Panc1 (cell line): Measurements from ENCODE around the gene PIGV. TPM values are rescaled to one million over a fixed set of nuclear protein-coding genes. Genes with fewer than 3 reads are reported as not detected.

Experiments used
- ATAC-seq: fragments of 200-7000 bp; cut with Tn5 transposase; 2 replicates; pipeline ENCODE4 v1.9.1; 2020; ENCODE audit warnings: mild to moderate bottlenecking, moderate library complexity
- BruUV-seq: library from RNA; stranded (reverse); fragments of 400-500 nt; replicated peaks from 2 replicates; lab custom pipeline; 2021; lab: Mats Ljungman, UMichigan
- CTCF ChIA-PET: fragments of 300-600 bp; sonication (Branson Sonifier 250); formaldehyde crosslinking; loops from one replicate; lab custom pipeline; 2022; ENCODE audit warnings: antibody characterized with exemption; lab: Charles Lee
- POLR2A ChIA-PET: fragments of 300-600 bp; sonication (Branson Sonifier 250); formaldehyde crosslinking; loops from one replicate; lab custom pipeline; 2022; ENCODE audit warnings: antibody characterized with exemption; lab: Charles Lee
- DNase-seq: peaks from one replicate; pipeline ENCODE4 v3.0.0-alpha.2; 2010; ENCODE audit warnings: low read depth, low spot score
- H3K27ac ChIP-seq: 2 replicates; pipeline ENCODE4 v1.5.1; 2011; ENCODE audit warnings: mild to moderate bottlenecking, low read length, inconsistent platforms
- H3K27me3 ChIP-seq: fragments of 200-500 bp; sonication (Bioruptor generic); 2 replicates; pipeline ENCODE4 v1.6.0; 2014; ENCODE audit warnings: low read length, inconsistent platforms; ENCODE audit not compliant: control insufficient read depth, insufficient read depth
- H3K36me3 ChIP-seq: fragments of 200-500 bp; sonication (Bioruptor generic); 2 replicates; pipeline ENCODE4 v1.5.1; 2014; ENCODE audit warnings: inconsistent platforms, mild to moderate bottlenecking, low read length, moderate library complexity; ENCODE audit not compliant: control insufficient read depth, insufficient read depth
- H3K4me1 ChIP-seq: 2 replicates; pipeline ENCODE4 v1.5.1; 2011; ENCODE audit warnings: inconsistent platforms, mild to moderate bottlenecking, low read length, moderate library complexity; ENCODE audit not compliant: control insufficient read depth, insufficient read depth
- H3K4me3 ChIP-seq, 2 experiments: 2 replicates each; pipeline ENCODE4 v1.5.1; 2011 to 2012; ENCODE audit warnings: low read depth in 2 of 2, low read length in 2 of 2, mild to moderate bottlenecking in 2 of 2, inconsistent platforms in 1 of 2, moderate library complexity in 1 of 2
- H3K9me3 ChIP-seq: fragments of 200-500 bp; sonication (Bioruptor generic); 2 replicates; pipeline ENCODE4 v1.5.1; 2014; ENCODE audit warnings: low read depth, mild to moderate bottlenecking, inconsistent platforms, low read length, moderate library complexity; ENCODE audit not compliant: control insufficient read depth, insufficient read depth
- CTCF ChIP-seq: fragments of 450-650 bp; IDR thresholded peaks from 2 replicates; pipeline ENCODE4 v1.5.1; 2017; ENCODE audit warnings: mild to moderate bottlenecking
- POLR2AphosphoS5 ChIP-seq: IDR thresholded peaks from 2 replicates; pipeline ENCODE4 v1.6.1; 2012; ENCODE audit warnings: mild to moderate bottlenecking, low read depth, low read length, moderate library complexity
- REST ChIP-seq, 2 experiments: IDR thresholded peaks; 2 replicates each; pipeline ENCODE4 v1.6.1; 2011 to 2012; ENCODE audit warnings: low read depth in 2 of 2, control low read depth in 1 of 2, low read length in 1 of 2, mild to moderate bottlenecking in 1 of 2, moderate library complexity in 1 of 2; ENCODE audit not compliant: insufficient read depth in 1 of 2
- SIN3A ChIP-seq: IDR thresholded peaks from 2 replicates; pipeline ENCODE4 v1.6.1; 2012; ENCODE audit warnings: low read depth, mild to moderate bottlenecking, low read length, moderate library complexity, borderline replicate concordance; ENCODE audit not compliant: insufficient read depth
- TCF7L2 ChIP-seq: IDR thresholded peaks from 2 replicates; pipeline ENCODE4 v1.6.1; 2011; ENCODE audit warnings: mild to moderate bottlenecking, low read depth, low read length, inconsistent platforms
- in situ Hi-C: cut with HindIII; loops from 2 replicates; pipeline ENCODE4 v1.10.0; 2016; ENCODE audit warnings: low sequenced_read_pairs, low pct_unique_long_range_greater_than_20kb
- intact Hi-C: fragments of 100-400 bp; cut with micrococcal nuclease; formaldehyde crosslinking; loops from one replicate; pipeline ENCODE4 v1.10.0; 2022; ENCODE audit not compliant: unreplicated experiment
- total RNA-seq: library from RNA; stranded (reverse); gene quantifications from one replicate; pipeline ENCODE4 v1.2.1, GENCODE V29; 2021; ENCODE audit not compliant: unreplicated experiment

PIGV gene
- total RNA-seq, 1 experiment from 2014 or later = 20.1 TPM

GRCh38 chr1:26789612-26789865, 1.8 kb downstream of the PIGV start:
- no peak for TF ChIP-seq POLR2AphosphoS5
- no peak for TF ChIP-seq REST (IDR thresholded peaks at IDR 0.05; ENCODE audit: insufficient read depth in 1 of 2, low read depth in 2 of 2, low read length in 1 of 2)
- TF ChIP-seq SIN3A = no peak
- no peak for TF ChIP-seq CTCF
- TF ChIP-seq TCF7L2 = no peak
- CTCF ChIA-PET = interaction anchor here (0.6 to 2.1 kb wide), 4 partner anchors 81 to 190 kb away, joined by 3 to 24 read pairs (median 6); no protein-coding TSS in a partner anchor
- ATAC-seq = no peak

GRCh38 chr1:26789931-26790330, 2.2 kb downstream of the PIGV start:
- in situ Hi-C loops (loop anchor here (5.0 kb wide), 1 partner anchor 188 kb away; no protein-coding TSS in a partner anchor), intact Hi-C loops (loop anchor here (2.0 to 5.0 kb wide), 2 partner anchors 93 to 187 kb away; partner anchors contain the start of gene ARID1A)
- Histone ChIP-seq H3K36me3 (no peaks in the 10 kb centered on the region; the same call in 1 of the 2 replicates), H3K4me3 (no peak overlapping the region), H3K4me1 (peaks cover 46% of the 10 kb centered on the region), H3K27me3 (no peaks in the 10 kb centered on the region), H3K27ac (peak overlapping the region; percentile 34; the same call in 1 of the 2 replicates), H3K9me3 (no peaks in the 10 kb centered on the region)
- no peak for ATAC-seq
- BruUV-seq = no TSS peak
- POLR2A ChIA-PET = interaction anchor here (0.7 kb wide), 1 partner anchor 92 kb away, joined by 4 read pairs; no protein-coding TSS in a partner anchor
- no peak for DNase-seq
- TF ChIP-seq TCF7L2 (no peak), REST (IDR thresholded peaks at IDR 0.05; ENCODE audit: insufficient read depth in 1 of 2, low read depth in 2 of 2, low read length in 1 of 2) (no peak), SIN3A (no peak), POLR2AphosphoS5 (no peak), CTCF (no peak)
- CTCF ChIA-PET = interaction anchor here (0.7 to 2.1 kb wide), 5 partner anchors 187 to 528 kb away, joined by 3 to 24 read pairs (median 4); no protein-coding TSS in a partner anchor

More at GRCh38 chr1:26789612-26789865, 1.8 kb downstream of the PIGV start:
- Histone ChIP-seq H3K27ac (peak overlapping the region; percentile 100), H3K36me3 (no peaks in the 10 kb centered on the region; the same call in 1 of the 2 replicates), H3K4me1 (peaks cover 50% of the 10 kb centered on the region), H3K9me3 (no peaks in the 10 kb centered on the region), H3K27me3 (no peaks in the 10 kb centered on the region), H3K4me3 (no peak overlapping the region)
- in situ Hi-C loops = loop anchor here (5.0 kb wide), 1 partner anchor 187 kb away; no protein-coding TSS in a partner anchor
- BruUV-seq = no TSS peak
- intact Hi-C loops = loop anchor here (2.0 to 5.0 kb wide), 2 partner anchors 92 to 187 kb away; partner anchors contain the start of gene ARID1A
- POLR2A ChIA-PET = no interaction called here
- DNase-seq = no peak
